GM19328 (cell line): ENCODE data around the gene RAB7B.

Experiments
- ATAC-seq: cut with Tn5 transposase; IDR thresholded peaks from one replicate; pipeline ENCODE4 v1.9.1; 2021; ENCODE audit warnings: mild to moderate bottlenecking, moderate library complexity; ENCODE audit not compliant: unreplicated experiment

Gene RAB7B

DNA sequence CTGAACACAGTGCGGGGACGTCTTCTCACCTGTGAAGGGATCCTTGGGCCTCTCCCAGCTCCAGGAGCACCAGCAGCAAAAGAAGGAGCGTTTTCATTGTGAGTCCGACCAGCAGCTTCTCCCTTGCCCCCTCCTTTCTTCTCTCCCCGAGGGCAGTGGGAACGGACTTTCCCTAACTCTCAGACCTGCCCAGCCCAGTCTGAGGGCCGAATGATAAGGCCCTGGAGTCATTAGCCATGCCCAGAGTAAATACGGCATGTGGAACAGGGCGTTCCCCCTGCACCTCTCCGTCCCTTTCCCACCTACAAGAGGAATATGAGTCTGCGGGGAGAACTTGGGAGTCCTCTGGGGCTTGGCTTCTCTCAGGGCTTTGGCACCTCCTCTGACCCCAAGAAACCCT is 20.5 kb upstream of the RAB7B start, which contains the start of gene CTSE:
Gene CTSE, minus strand, starts transcription at position 201 of the 400 bp plus-strand sequence. Its CDS starts 104 bp downstream, at position 97.
- no peak for ATAC-seq

DNA sequence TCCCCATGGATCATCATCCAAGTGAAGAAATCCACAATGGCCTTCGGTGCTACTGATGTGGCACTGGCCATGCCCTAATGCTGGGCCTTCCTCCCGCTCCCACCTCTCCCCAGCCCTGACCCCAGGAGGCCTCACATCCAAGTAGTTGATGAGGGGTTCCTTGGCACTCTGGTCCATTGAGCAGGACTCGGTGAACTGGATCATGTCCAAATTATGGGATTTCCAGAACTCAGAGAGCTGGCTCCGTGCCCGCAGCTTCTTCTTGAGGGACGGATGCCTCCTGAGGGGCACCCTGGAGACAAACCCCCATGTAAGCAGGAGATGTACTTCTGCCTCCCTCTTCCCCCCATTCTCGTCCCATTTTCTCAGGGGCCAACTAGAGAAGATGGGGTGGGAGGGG is 19.6 kb upstream of the RAB7B start:
- no peak for ATAC-seq

- ATAC-seq = no peak
Observed at GRCh38 chr1:206021626-206022365, 18.6 kb upstream of the RAB7B start.

DNA sequence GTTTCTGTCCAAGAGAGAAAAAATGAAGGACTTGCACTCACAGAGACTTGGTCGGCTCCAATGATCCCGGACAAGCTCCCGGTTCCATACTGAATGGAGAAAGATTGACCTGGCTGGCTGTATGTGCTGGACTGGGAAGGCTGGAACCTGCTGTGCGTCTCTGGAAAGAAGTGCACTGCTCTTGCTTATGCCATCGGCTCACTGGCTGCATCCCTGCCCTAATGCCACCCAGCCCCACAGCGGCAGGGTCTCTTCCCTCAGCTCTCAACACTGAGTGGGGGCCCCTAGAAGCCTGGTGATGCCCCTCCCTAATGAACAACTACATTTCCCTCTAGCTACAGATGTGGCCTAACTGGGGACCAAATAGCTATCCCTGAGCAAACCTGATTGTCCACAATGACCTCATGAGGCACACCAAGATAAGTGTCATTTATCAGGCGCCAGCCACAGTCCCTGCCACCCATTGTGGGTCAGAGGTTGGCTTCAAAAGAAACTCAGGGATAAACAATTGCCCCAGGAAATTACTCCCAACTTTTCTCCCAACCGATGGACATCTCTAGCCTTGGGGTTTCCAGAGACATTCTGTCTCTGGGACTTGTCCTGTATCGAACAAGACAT is 17.9 kb upstream of the RAB7B start:
- ATAC-seq = no peak

GRCh38 chr1:206020393-206021007 is 17.3 kb upstream of the RAB7B start:
- ATAC-seq = no peak

- ATAC-seq = no peak
Observed at GRCh38 chr1:206015071-206015470, 11.9 kb upstream of the RAB7B start.

DNA sequence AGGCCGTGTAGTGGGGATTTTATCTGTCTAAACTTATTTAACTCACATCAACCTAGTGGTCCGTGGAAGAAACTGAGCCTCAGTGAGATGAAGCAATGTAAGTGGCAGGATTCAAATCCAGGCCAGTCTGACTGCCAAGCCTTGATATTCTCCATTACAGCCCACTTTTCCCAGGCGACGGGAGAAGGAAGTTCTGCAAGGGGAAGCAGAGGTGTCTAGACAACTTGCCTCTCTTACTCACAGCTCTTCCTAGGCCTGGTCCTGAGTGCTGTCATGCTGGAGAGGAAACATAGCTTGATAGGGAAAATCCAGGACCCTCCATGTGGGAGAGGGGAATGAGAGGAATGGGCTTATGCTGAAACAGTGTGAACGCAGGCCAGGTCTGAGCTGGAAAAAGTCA is 11.4 kb upstream of the RAB7B start:
- no peak for ATAC-seq

DNA sequence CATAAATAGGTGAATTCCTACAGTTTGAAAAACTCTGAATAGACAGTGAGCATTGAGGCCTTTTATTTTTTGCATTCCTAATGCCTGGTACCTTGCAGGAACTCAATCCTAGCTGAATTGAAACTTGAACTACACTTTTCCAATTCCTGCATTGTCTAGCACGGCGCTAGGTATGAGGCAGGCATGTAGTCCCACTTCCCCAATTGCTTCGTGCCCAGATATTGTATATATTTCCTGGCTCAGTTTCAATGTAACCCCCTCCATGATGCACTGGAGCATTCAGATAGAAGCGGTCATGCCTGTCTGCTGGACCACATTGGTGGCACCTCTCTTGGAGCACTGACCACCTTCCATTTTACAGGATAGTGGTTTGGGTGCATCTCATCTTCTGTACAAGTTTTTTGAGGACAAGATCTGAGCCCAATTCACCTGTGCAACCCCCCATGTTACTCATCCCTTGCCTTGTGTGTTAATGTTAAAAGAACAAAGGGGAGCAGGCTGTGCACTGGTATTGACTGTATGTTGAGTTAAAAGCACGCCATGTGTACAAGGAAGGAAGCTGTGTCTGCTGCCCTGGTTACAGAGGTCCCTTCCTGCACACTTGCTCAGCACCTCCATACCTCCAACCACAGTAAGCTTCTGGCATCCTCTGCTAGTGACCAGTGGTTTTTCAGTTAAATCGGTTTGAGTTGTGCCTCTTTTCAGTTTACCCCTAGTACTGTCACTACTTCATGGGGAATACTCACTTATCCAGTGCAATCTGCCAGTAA is 10.0 kb upstream of the RAB7B start:
- no peak for ATAC-seq

DNA sequence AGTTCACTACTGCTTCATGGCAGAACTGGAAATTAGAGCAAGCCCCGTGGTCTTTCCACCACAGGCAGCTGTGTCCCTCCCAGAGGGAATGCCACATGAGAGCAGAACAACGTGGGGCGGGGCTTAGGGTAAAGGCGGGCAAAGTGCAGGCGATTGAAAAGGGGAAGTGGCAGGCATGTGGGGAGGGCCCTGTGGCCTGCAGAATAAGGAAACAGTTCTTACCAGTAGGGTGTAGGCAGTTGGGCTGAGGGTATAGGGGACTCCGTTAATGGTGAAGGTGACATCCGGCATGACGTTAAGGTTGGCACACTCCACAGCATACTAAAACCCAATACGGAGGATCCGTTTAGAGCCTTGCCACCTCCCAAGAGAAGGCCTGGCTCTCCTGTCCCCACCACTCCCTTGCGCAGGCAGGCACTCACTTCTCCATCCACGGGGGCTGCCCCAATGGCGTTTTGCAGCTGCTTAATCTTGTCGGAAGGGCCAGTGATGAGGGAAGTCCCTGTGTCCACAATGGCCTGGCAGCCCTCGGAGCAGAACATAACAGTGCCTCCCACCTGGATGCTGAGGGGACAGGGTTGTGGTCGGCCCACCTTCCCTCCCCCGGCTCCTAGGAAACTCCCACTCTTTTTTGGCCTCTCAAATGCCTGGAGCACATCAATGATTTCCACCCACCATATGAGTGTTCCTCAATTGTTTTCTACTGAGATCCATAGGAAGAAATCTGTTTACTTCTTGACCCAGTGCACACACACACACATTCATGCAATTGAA is 9.1 kb upstream of the RAB7B start:
- peak; percentile 92 for ATAC-seq

- ATAC-seq = no peak
Observed at GRCh38 chr1:206011057-206011456, 7.9 kb upstream of the RAB7B start.

- ATAC-seq = no peak
Observed at GRCh38 chr1:206010060-206010459, 6.9 kb upstream of the RAB7B start.

DNA sequence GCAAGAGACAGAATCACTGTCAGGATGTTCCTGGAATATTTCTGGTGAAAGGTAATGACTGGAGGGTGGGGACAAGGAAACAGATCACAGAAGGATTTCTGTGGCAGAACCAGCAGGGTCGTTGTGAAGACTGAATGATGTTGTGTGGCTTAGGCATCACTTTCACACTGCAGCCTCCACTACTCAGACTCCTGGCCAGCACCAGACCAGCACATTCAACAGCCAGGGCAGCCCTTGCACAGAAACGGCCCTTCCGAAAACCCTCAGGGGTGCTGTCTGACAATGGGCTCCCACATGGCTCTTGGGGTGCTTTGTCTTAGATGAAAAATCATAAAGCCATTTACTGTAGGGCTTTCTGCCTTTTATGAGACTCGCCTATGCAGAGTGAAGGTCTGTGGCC is 3.8 kb upstream of the RAB7B start:
- ATAC-seq = no peak

DNA sequence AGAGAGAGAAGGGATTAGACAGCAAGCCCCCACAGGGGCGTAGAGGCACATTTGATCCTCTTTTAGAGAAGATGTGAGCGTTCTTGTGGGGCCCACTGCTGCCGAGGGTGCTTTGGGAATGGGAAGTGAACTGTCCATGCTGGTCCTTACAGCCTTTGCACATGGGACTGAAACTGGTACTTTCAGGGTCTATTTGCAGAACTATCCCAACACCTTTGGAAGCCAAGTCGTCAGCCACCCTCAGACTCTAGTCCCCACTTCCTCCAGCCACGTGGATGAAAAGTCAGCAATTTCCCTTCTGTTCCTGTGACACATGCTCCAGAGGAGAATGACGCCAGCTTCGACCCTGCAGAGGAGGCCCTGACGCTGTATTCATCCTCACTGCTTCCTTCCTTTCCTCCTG is 2.6 kb upstream of the RAB7B start:
- no peak for ATAC-seq

GRCh38 chr1:206005234-206005633 is 2.0 kb upstream of the RAB7B start:
- no peak for ATAC-seq

GRCh38 chr1:206004826-206005225 is 1.6 kb upstream of the RAB7B start:
- ATAC-seq = no peak

- ATAC-seq = no peak
Observed at GRCh38 chr1:206003854-206004800, 932 bp upstream of the RAB7B start.

DNA sequence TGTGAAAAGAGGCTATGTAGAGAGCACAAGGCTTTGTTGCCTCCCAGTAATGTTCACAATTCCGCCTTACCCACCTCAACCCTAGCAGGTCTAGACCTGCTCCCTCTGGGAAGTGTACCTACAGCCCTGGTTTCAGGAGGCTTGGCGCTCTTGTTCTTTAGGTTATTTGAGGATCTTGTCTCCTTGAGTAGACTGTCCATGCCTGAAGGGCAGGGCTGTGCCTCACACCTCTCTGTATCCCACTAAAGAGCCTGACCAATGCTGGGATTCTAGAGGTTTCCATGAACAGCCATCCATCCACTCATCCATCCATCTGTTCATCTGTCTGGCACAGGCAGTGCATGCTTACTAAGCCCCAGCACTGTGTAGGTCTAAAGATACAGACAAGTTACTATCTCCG is 1.0 kb downstream of the RAB7B start:
- no peak for ATAC-seq

DNA sequence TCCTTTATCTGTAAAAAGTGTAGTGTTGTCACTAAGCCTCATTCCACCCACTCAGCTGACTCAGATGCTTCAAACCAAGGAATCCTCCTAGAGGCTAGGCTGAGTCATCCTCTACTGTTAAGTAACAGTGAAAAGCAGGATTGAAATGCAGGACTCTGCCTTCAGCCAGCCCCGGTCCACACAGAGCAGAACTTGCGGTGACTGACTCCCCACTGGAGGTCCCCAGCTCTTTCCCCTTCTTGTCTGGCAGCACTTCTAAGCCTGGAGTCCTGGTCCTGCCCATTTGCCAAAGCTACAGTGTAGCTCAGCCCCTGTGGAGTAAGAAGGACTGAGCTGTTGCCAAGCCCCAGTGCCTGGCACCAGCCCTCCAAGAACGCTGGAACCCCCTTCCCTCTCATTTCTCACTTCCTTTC is 1.7 kb downstream of the RAB7B start:
- no peak for ATAC-seq

- ATAC-seq = no peak
Observed at GRCh38 chr1:206000641-206001339, 2.4 kb downstream of the RAB7B start.
